ENCODE data around the gene TRAPPC5.

- no peak for TF ChIP-seq CTCF (IDR thresholded peaks at IDR 0.05)
- TF ChIP-seq POLR2A (IDR thresholded peaks at IDR 0.05) = no peak
Measured at GRCh38 chr19:7699003-7699402, 18.4 kb downstream of the TRAPPC5 start.

All from thyroid gland (tissue), 4 donors.